OCI-LY1 (cell line): ENCODE measurements around the gene DNAJC8.

ENCODE experiments used
- EZH2 ChIP-seq: fragments of 200-600 bp; sonication (generic), shearing (Covaris generic); IDR thresholded peaks from 2 replicates; pipeline ENCODE4 v1.8.0; 2017; ENCODE audit warnings: borderline replicate concordance, mixed run types, mild to moderate bottlenecking, antibody characterized with exemption, low read length, moderate library complexity, mixed read lengths
- TF ChIP-seq, protein P1 (sequence below): fragments of 200-600 bp; sonication (generic), shearing (Covaris generic); IDR thresholded peaks from 2 replicates; pipeline ENCODE4 v1.5.1; 2017; ENCODE audit warnings: mild to moderate bottlenecking, antibody characterized with exemption, low read length, moderate library complexity, mixed read lengths

DNA sequence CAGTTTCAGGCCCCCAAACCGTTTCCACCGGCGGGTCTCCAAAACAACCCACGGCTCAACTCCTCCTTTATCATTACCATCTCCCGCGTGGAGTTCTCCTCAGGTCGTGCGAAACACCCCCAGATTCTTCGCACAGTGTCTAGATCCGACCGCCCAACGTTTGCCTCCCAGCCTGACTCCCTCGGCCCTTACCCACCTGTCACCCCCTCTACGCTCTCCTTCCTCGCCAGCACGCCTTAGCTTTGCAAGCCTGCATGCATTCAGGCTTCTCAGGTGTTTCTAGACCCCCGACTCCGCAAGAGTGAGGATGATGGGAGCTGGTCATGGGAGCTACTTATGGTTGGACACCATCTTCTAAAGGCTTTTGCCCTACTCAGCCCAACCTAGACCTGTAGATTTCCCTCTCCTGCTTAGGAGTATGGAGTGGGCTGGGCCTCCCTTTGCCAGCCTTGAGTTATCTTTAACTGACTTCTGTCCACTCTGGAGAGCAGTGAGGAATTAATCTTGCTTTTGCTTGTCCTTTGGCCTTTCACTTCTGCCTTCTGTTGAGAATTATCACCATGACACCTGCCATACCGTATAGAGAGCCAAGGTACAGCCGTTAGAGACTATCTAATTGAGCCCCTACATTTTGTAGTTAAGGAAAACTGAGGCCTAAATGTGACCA lies 4.0 kb upstream of the DNAJC8 start:
- TF ChIP-seq, protein P1, sequence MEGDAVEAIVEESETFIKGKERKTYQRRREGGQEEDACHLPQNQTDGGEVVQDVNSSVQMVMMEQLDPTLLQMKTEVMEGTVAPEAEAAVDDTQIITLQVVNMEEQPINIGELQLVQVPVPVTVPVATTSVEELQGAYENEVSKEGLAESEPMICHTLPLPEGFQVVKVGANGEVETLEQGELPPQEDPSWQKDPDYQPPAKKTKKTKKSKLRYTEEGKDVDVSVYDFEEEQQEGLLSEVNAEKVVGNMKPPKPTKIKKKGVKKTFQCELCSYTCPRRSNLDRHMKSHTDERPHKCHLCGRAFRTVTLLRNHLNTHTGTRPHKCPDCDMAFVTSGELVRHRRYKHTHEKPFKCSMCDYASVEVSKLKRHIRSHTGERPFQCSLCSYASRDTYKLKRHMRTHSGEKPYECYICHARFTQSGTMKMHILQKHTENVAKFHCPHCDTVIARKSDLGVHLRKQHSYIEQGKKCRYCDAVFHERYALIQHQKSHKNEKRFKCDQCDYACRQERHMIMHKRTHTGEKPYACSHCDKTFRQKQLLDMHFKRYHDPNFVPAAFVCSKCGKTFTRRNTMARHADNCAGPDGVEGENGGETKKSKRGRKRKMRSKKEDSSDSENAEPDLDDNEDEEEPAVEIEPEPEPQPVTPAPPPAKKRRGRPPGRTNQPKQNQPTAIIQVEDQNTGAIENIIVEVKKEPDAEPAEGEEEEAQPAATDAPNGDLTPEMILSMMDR = no peak
- TF ChIP-seq EZH2 = no peak
